Measurements from ENCODE around the gene HSP90AB1.
A peak's percentile ranks its signal among the peaks of the same experiment; 100 is the strongest.

The HSP90AB1 gene

DNA sequence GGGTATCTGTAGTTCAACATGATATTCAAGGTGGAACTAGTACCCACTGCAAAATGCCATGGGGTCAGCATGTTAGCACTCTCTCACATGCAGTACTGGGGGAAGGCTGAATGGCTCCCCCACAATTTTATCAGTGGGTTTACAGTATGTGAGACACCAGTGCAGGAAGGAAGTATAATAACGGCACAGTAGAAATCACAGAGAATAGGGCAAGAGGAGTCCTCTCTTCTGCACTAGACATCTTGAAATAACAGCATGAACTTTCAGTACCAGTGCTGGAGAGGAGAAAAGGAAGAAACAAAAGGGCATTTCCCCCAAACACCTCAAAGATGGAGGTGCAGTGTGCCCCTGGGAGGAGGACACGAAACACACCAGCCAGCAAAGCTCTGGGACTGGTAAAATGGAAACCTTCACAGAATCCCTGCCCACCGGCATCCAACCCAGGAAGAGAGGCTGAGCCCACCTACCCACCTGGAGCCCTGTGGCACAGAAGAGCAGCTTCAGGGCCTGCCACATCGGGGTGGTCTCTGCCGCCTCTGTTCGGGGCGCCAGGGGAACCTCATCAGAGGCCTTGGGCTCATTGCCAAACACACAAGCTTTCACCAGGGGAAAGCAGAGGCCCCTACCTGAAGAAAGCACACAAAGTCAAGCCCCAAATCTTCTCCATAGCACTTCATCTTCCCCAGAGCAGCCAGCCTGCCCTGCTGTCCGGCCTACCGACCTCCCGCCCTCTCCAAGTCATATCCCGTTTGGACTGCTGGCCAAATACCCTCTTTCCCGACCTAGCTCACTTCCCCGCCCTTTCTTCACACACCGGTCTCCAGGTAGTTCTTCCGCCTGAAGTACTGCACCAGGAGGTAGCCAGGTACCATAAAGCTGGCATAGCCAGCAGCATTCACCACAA is 9.2 kb downstream of the HSP90AB1 start:
- DNase-seq: no peak

DNA sequence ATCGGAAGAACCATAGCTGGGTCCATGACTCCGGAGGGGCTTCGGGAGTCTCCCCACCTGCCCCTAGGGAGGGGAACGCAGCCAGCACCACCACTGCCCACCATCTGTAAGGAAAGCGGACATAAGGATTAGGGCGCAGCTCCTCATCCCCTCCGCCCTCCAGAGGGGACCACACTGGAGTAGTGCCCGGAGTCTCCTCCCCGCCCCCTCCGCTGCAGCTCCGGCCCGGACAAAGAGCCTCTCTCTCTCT is 9.8 kb downstream of the HSP90AB1 start:
- no peak for DNase-seq

DNA sequence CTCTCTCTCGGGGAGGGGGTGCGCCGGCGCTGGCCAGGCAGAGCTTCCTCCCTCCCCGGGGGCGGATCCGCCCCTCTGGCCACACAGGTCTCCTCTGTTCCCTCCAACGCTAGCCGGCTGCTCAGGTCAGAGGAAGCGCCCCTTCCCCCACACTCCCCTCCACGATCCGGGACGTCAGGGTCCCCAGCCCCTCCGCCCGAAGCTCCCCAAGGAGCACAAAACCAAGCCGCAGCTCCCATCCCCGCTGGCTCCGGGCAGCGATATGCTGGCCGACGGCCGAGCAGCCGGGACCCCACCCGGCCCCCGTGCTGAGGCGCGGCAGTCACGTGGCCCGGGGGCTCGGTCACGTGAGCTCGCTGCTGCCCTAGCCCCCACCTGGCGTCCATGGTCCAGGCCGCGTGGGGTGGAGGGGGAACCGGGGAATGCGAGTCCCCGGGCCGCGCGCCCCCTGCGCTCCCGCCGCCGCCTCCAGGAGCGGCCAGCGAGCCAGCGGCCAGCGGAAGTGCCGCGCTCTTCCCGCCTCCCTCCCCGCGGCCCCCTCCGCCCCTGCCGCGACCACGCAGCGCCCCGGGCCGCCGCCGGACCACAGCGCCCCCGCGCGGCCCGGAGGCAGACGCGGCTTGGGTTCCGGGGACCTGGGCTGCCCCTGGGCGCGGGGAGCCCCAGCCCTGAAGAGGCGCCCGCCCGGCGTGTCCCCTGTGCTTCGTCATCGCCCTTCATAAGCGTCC is 10.3 kb downstream of the HSP90AB1 start, which contains the start of gene SLC35B2:
SLC35B2 (minus strand) TSS at position 504 of the 728 bp plus-strand sequence; CDS start at position 386, 118 bp downstream.
- peak in 1 of 2 experiments; percentile 80 for DNase-seq

DNA sequence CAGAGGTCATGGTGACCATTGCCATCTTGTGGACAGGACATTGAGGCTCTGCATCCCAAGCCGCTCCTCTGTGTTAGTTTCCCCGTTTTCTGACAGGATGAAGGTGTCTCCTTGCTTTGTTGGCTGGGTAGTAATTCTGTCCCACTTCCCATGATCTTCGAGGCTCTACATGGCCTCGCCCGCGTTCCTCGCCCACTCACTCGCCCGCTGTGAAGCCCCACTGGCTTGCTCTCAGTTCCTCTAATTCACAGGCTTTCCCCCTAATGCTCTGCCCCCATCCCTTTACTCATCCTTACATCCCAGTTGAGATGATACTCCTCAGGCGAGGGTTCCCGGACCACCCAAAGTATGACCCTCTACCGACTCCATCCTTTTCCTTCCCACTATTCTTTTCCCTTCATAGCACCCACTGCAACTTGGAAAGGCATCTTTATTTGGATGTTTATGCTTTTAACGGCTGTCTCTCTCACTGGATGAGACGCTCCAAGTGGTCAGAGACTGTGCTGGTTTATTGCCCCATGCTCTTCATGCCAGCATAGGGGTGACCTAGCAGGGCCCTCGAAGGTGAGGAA is 10.9 kb downstream of the HSP90AB1 start:
- DNase-seq: no peak

DNA sequence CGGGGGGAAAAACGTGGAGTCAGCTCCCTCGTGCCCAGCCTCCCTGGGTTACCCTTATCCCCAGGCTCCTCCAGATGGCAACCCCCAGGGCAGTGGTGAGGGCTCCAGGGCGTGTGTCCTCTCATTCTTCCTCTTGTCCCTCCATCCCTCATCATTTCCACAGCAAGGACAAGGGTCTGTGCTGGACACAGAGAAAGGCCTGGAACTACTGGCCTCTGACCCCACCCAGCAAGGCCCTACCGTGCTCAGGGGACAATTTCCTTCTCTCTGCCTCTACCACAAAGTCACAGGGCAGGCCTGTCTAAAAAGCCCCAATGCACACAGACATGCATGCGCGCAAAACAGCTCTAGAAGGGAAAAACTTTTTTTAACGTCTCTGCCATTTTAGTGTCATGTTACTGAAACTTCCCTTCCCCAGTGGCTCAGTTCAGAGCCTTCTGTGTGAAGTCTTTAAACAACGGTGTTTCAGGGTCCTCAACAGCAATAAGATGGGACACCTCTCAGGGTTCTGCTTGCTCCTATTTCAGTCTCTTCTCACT is 11.5 kb downstream of the HSP90AB1 start:
- DNase-seq: no peak

DNA sequence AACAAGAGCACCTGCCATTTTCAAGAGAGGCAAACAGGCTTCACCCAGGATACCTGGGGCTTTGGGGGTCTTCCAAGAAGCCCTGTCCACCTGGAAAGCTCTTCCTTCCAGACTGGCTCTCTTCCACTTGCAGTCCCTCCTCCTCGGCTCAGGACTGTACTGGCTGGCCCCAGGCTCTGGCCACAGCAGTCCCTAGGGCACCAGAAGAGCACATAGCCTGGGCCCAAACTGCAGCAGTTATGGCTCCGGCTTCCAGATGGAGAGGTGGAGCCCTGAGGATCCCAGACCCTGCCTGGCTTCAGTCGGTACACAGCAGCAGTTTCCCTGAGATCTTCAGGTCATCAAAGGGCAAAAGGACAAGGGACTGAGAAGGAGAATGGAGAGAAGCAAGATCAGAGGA is 12.0 kb downstream of the HSP90AB1 start:
- DNase-seq: no peak

DNA sequence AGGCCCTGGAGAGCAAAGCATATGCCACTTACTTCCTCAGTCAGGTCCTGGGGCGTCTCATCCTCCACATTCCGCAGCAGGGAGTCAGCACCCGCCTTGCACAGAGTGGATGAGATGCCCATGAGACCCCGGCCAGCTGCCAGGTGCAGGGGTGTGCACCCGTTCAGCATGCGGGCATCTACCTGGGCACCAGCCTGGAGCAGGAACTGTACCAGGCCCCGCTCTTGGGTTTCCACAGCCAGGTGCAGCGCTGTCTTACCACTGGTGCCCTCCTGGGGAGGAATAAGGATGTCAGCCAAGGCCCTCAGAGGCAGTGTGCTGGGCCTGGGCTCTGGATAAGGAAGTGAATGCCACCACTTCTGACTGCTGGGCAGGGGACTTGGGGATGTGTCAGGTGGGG is 13.1 kb downstream of the HSP90AB1 start:
- no peak for DNase-seq

DNA sequence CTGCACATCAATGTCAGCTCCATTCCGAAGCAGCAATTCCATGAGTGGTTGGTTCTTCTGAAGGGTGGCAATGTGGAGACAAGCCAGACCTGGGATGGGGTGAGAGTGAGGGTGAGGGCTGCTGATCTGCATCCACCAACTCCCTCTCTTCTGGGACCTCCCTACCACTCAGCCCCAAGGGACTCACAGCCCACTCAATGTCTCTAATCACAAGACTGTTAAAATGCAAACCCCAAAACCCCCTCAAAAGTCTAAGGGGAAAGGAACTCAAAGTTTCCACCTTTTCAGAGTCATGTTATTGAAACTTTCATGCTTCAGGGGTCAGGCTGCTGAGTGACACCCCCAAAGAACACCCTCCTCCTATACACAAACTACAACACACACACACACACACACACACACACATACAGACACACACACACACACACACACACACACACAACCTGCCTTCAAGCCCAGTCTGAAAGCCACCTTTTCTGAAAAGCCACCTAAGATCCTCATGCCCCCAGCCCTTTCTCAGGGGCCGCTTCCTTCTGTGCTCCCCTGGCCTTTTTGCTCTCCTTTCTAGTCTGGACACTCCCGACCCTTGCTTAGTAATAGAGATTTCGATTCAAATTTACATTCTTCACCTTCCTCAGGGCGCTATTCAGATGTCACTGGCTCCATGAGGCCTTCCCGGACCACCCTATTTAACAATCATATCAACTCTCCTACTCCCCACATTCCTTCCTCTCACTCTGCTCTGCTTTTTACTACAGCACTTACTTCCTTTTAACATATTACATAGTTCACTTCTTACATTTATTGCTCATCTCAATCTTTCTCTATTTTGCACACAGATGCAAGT is 13.8 kb downstream of the HSP90AB1 start:
- no peak for DNase-seq

DNA sequence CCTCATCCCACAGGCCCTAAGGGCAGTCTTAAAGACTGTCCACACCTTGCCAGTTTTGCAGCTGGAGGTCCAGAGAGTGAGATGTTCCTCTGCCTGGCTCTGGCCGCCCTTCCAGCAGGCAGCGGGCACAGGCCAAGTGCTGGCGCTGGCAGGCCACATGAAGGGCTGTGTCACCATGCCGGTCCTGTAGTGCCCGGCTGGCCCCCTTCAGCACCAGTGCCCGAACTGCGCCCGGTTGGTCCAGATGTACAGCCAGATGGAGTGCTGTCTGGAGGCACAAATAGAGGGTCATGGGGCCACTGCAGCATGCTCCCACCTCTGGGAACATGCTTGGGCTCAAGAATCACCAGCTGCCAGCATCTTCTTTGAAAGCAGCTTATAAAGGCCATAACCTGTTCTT is 14.7 kb downstream of the HSP90AB1 start:
- no peak for DNase-seq

DNA sequence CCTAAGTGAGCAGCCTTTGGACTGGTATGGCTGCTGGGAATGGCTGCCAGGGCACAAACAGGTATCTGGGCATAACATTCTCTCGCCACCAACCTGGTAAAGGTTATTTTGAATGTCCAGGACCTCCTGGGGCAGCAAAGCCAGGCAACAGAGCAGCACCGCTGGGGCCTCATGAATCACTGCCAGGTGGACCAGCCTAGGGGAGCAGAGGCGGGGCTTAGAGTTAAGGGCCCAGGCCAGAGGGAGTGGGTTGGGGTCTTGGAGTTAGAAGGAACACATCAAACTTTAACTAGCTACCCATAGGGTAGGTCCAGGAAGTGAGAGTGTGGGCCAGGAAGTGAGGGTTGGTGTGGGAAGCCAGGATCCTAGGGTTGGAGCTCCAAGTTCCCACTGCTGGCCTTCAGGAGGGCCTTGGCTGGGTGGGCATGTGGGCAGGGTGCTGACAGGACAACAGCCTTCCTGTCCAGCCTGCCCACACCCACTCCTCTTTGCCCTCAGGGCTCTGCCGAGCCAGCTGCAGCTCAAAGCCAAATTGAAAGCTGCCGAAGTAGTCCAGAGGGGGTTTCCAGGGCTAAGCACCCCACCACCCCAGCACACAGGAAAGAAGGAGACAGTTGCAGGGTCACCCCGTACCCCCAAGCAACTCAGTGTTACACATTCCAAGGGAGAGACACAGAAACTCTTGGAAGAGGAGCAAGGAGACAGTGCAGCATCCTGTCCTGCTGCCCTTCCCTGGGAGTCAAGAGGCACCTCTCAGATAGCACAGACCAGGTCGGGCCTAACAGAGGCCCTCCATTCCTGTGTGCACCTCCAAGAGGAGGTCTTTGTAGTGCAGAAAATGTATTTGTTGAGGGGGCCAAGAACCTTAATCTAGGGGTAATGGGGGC is 15.8 kb downstream of the HSP90AB1 start:
- DNase-seq: no peak

DNA sequence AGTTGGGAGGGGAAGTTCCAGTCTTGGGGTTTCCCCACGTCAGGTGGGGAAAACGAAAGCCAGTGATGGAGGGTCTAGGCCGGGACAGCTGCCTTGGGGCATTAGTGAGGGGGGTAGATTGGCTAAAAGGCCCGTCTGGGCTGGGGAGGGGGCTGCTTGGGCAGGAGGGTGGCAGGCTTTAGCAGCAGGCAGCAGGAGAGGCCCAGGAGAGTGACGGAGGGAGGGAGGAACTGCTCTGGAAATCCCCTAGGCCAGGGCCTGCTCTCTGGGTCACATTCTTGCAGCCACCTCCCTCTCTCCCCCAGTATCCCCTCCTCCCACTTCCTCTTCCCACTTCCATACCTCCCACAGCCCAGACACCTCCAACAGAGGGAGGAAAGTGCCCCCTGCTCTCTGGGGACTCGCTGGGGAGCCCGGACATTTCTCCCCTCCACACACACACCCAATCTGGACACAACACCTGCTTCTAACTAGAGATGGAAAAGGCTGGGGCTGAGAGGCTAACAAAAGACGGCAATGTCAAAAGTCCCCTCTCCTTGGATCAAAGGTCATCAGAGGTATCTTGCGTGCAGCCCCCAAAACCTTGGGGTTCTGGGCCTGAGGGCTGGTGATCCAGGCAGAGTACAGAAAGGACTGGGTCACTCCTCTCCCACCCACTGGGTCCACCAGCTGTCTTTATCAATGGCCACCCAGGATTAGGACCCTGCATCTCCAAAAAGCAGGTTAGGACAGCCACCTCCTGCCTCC is 16.6 kb downstream of the HSP90AB1 start:
- DNase-seq: no peak

DNA sequence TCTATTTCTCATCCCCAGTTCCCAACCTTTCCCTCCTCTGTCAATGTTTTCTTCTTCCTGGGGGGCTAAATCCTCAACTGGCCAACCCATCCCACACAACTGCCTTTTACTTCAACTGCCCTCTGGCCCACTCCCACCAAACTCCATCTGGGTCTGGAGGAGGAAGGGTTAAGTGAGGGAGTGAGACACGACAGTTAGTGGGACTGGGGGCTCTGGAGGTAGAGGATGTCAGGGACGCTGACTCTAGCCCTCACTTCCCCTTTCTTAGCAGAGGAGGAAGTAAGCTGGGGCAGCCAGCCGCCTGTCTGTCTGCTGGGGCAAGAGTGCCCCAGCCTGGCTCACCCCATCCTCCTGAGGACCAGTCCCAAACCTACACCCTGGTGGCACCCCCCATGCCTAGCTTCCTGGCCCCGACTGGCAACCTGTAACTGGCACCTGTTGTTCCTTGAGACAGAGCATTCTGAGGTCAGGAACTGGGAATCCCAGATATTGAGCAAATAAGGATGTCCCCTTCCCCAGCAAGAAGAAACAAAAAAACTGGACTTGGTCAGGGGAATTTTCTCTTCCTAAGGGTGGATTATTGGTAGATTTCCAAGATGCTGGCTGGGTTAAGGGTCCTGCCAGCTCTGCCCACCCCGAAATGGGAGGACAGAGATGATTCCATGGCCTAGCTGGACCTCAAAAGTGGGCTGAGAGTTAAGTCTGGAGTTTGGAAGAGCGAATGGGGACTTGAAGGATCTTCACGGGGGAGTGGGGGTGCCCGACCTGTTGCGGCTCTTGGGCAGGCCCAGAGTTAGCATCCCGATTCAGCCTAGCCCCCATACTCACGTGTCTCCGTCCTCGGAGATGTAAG is 17.5 kb downstream of the HSP90AB1 start:
- no peak for DNase-seq

DNA sequence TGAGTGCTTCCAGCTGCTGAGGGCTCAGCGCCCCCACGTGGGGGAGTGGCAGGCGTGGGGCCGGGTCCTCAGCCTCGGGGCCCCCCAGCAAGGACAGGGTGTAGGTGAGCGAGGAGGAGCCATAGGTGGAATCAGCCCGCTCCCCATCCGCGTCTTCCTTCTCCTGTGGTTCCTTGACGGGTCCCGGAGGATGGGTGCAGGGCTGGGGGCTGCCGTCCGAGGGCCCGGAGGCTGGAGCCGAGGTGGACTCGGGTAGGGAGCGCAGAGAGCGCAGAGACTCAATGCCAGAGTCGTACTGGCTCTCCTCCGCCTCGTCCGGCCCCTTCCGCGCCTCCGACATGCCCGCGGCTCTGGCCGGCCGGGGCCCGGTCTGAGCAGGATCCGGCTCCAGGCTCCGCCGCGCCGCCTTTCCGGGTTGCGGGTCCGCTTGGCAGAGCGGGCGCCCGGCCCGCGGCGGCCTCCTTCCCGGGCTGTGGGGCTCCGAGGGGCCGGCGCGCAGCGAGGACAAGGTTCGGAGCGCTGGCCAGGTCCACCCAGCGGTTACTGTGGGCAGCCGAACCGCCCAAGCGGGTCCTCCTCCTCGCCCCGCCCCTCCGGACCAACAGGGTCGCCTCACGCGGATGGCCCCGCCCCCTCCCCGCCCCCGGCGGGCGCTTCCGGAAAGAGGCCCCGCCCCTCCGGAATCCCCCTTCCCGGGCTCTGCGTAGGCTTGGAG is 18.3 kb downstream of the HSP90AB1 start, which contains the start of gene NFKBIE:
NFKBIE (minus strand) TSS at position 545 of the 715 bp plus-strand sequence; CDS start at position 340, 205 bp downstream.
- peak; percentile 85 to 86 for DNase-seq

DNA sequence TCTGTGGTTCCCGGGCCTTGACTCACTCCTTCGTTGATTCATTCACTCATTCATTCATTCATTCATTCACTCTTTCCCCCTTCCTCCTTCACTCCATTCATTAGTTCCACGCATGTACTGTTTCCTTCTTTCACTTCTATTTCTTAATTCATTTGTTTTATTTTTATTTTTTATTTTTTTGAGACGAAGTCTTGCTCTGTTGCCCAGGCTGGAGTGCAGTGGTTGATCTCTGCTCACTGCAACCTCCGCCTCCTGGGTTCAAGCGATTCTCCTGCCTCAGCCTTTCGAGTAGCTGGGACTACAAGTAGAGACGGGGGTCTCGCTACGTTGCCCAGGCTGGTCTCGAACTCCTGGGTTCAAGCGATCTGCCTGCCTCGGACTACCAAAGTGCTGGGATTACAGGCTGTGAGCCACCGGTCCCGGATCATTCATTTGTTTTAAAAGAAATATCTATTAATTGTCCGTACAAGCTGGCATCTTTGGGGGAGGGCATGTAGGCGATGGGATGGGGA is 18.9 kb downstream of the HSP90AB1 start:
- DNase-seq: no peak

DNA sequence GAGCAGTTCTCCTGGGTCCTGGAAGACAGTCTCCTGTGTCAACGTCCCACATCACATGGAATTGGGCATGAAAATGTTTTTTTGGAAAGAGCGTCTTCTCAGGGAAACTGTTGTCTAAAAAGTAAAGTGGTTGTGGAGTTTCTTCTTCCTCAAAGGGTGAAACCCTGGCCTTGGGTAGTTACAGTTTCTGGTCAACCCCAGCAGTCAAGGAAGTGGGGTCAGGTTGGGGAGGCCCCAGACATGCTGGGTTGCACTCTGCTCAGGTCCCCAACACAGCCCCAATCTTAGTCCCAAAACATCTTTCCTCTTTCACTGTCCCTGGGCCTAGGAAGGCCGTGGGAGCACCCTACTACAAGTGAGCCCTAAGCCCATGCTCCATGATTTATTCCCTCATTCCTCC is 19.4 kb downstream of the HSP90AB1 start:
- DNase-seq: no peak

DNA sequence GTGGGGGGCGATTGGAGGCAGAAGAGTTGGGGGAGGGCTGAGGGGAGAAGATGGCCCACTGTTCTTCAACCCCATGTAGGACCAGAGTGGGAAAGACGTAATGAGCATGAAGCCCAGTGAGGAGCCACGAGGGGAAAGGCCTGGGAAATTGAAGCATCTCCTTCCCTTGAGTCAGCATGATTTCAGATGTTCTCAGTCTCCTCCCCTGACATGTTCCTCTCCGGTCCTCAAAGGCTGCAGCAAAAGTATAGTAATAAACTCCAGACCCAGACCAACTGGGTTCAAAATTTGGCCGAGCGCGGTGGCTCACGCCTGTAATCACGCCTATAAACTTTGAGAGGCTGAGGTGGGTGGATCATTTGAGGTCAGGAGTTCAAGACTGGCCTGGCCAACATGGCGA is 20.4 kb downstream of the HSP90AB1 start:
- no peak for DNase-seq

DNA sequence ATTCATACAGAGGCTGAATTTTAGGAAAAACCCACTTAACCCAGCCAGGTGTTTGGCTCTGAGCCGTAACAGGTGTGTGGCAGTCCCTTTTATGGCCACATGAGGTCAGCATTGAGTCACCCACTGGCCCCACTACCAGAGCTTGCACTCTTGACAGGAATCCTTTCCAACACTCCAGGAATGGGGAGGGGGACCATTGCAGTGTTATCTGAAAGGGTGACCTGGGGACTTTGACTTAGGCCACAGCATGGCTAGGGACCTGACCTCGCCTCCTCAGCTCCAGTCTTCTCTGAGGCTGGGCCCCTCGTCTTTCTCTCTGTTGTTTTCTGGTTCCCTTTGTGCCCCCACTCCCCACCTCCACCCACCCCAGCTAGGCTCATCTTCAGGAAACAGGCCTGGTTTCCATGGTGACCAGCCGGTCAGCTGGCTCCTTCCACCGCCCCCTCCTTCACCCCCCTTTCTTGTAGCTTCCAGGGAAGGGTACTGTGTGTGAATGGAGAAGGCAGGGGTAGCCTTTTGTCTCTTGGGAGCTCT is 21.3 kb downstream of the HSP90AB1 start:
- peak; percentile 28 to 45 for DNase-seq

DNA sequence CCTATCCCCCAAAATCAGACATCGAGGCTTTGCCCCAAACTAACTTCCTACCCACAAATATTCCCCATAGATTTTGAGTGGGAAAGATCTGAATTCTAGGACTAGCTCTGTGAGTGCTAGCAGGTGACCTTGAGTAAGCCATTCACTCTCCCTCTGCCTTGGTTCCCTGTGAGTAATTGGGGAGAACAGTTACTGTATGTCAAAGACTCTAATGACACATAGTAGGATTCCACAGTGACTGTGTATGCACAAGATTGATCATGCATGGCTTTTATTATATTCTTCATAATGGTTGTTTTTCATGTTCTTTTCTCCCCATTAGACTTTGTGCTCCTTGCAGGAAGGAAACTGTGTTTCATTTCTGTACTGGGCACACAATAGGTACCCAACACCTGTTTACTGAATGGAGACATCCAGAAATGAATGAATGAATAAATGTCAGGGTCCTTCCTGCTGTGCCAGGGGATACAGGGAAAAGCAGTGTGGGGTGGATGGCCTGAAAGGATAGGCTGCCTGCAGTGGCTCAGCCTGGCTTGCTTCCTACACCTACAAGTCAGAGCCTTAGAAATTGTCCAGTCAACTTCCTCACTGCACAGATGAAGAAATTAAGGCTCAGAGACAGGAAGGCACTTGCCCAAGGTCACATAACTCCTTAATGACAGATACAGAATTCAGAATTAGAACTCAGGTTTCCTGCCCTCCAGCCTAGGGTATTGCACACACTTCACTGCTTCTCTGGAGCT is 22.4 kb downstream of the HSP90AB1 start:
- DNase-seq: no peak
